Measurements from ENCODE around the gene PDPR. TPM values are rescaled to one million over a fixed set of nuclear protein-coding genes. Genes with fewer than 3 reads are reported as not detected.

The PDPR gene
- polyA plus RNA-seq, 1 donor (not counting 4 experiments of a cell fraction or from before 2014, with no cell fraction given): 19.8 TPM

DNA sequence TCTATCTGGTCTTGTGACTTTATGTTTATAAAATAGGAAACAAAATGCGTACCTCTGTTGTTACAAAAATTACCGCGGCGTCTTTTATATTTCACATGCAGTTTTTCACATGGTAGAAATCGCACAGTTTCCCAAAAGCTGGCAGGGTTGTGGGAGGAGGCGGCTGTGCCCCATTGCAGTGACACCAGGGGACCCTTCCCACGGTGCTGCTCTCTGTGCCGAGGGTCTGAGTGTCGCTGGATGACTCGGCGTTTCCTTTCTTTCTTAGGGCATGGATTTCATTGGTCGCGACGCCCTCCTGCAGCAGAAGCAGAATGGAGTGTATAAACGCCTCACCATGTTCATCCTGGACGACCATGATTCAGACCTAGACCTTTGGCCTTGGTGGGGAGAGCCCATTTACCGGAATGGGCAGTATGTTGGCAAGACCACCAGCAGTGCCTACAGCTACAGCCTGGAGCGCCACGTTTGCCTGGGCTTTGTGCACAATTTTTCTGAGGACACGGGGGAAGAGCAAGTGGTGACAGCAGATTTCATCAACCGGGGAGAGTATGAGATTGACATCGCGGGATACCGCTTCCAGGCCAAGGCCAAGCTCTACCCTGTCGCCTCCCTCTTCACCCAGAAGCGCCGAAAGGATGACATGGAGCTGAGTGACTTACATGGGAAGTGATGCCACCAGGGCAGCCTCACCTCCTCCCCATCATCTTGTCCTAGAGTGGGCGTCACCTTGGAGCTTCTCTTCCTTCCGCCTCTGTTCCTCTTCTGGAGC, 42.3 kb downstream of the PDPR start:
- TF ChIP-seq, protein P1, sequence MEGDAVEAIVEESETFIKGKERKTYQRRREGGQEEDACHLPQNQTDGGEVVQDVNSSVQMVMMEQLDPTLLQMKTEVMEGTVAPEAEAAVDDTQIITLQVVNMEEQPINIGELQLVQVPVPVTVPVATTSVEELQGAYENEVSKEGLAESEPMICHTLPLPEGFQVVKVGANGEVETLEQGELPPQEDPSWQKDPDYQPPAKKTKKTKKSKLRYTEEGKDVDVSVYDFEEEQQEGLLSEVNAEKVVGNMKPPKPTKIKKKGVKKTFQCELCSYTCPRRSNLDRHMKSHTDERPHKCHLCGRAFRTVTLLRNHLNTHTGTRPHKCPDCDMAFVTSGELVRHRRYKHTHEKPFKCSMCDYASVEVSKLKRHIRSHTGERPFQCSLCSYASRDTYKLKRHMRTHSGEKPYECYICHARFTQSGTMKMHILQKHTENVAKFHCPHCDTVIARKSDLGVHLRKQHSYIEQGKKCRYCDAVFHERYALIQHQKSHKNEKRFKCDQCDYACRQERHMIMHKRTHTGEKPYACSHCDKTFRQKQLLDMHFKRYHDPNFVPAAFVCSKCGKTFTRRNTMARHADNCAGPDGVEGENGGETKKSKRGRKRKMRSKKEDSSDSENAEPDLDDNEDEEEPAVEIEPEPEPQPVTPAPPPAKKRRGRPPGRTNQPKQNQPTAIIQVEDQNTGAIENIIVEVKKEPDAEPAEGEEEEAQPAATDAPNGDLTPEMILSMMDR (optimal IDR thresholded peaks at IDR 0.05 in 1 of 3, IDR thresholded peaks at IDR 0.05 in 1 of 3, conservative IDR thresholded peaks at IDR 0.05 in 1 of 3; ENCODE audit: extremely low read depth in 1 of 3, insufficient read depth in 2 of 3, low read length in 3 of 3): no peak
- TF ChIP-seq EZH2 (IDR thresholded peaks at IDR 0.05; ENCODE audit: low read length): no peak
- no peaks in the 10 kb centered on the region for H4K20me1 ChIP-seq (ENCODE audit: control insufficient read depth, extremely low read depth, insufficient read depth, low read length)
- H3K9me1 ChIP-seq (ENCODE audit: control insufficient read depth, extremely low read depth, insufficient read depth, low read length): no peaks in the 10 kb centered on the region
- dilution Hi-C loops (cut with MboI; ENCODE audit: extremely low pct_ligation_motif_present, low sequenced_read_pairs): no loop called here
- H3K4me1 ChIP-seq (ENCODE audit: control insufficient read depth, extremely low read depth, insufficient read depth, low read length): no peaks in the 10 kb centered on the region
- H3K9me3 ChIP-seq (ENCODE audit: control insufficient read depth, low read depth, low read length): no peaks in the 10 kb centered on the region
- no peak overlapping the region for H3K9ac ChIP-seq (ENCODE audit: control insufficient read depth, extremely low read depth, insufficient read depth, low read length)
- H3K27me3 ChIP-seq (ENCODE audit: control insufficient read depth, extremely low read depth, insufficient read depth, low read length): no peaks in the 10 kb centered on the region
- peaks cover 15 to 31% of the 10 kb centered on the region in 2 experiments for H3K36me3 ChIP-seq (ENCODE audit: control insufficient read depth in 2 of 2, extremely low read depth in 1 of 2, insufficient read depth in 2 of 2, low read length in 2 of 2)
- FAIRE-seq (no peak), DNase-seq (ENCODE audit: low read depth, low spot score) (no peak)
- H3K4me2 ChIP-seq (ENCODE audit: control insufficient read depth, extremely low read depth, insufficient read depth, low read depth, low read length): no peak overlapping the region
- no peak overlapping the region for H3K4me3 ChIP-seq (ENCODE audit: control insufficient read depth in 2 of 3, extremely low read depth in 1 of 3, insufficient read depth in 2 of 3, low read depth in 1 of 3, low read length in 3 of 3)
- H3K79me2 ChIP-seq (ENCODE audit: control insufficient read depth, insufficient read depth, low read length): no peaks in the 10 kb centered on the region
- H2AFZ ChIP-seq (ENCODE audit: control insufficient read depth, low read length): no peak overlapping the region
- H3K27ac ChIP-seq (ENCODE audit: control insufficient read depth, insufficient read depth, low read length): no peak overlapping the region

DNA sequence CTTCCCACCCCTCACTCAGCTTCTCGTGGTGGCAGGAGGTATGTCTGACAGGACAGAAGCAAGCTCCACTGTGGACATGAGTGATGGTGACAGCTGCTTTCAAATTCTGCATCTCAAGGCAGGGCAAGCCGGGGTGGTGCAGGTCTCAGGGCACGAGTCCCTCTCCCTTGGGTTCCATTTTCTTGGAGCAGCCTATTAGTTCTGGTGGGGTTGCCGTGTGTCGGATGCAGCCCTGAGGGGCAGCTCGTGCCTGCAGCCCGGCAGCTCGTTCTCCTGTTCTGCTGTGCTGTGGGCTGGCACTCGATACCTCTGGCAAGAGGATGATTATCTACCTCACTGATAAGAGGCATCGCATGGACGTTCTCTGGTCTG, 43.0 kb downstream of the PDPR start:
- no peaks in the 10 kb centered on the region for H3K9me3 ChIP-seq (ENCODE audit: control insufficient read depth, low read depth, low read length)
- H3K27me3 ChIP-seq (ENCODE audit: control insufficient read depth, extremely low read depth, insufficient read depth, low read length): no peaks in the 10 kb centered on the region
- FAIRE-seq (no peak), DNase-seq (ENCODE audit: low read depth, low spot score) (no peak)
- no peak overlapping the region for H3K27ac ChIP-seq (ENCODE audit: control insufficient read depth, insufficient read depth, low read length)
- peaks cover 11 to 24% of the 10 kb centered on the region in 2 experiments for H3K36me3 ChIP-seq (ENCODE audit: control insufficient read depth in 2 of 2, extremely low read depth in 1 of 2, insufficient read depth in 2 of 2, low read length in 2 of 2)
- H3K9ac ChIP-seq (ENCODE audit: control insufficient read depth, extremely low read depth, insufficient read depth, low read length): no peak overlapping the region
- H3K4me3 ChIP-seq (ENCODE audit: control insufficient read depth in 2 of 3, extremely low read depth in 1 of 3, insufficient read depth in 2 of 3, low read depth in 1 of 3, low read length in 3 of 3): no peak overlapping the region
- TF ChIP-seq, protein P1 (optimal IDR thresholded peaks at IDR 0.05 in 1 of 3, IDR thresholded peaks at IDR 0.05 in 1 of 3, conservative IDR thresholded peaks at IDR 0.05 in 1 of 3; ENCODE audit: extremely low read depth in 1 of 3, insufficient read depth in 2 of 3, low read length in 3 of 3): no peak
- no peak for TF ChIP-seq EZH2 (IDR thresholded peaks at IDR 0.05; ENCODE audit: low read length)
- no peak overlapping the region for H3K4me2 ChIP-seq (ENCODE audit: control insufficient read depth, extremely low read depth, insufficient read depth, low read depth, low read length)
- H4K20me1 ChIP-seq (ENCODE audit: control insufficient read depth, extremely low read depth, insufficient read depth, low read length): peaks cover under 1% of the 10 kb centered on the region
- dilution Hi-C loops (cut with MboI; ENCODE audit: extremely low pct_ligation_motif_present, low sequenced_read_pairs): no loop called here
- H2AFZ ChIP-seq (ENCODE audit: control insufficient read depth, low read length): no peak overlapping the region
- H3K79me2 ChIP-seq (ENCODE audit: control insufficient read depth, insufficient read depth, low read length): no peaks in the 10 kb centered on the region
- peaks cover 4% of the 10 kb centered on the region for H3K4me1 ChIP-seq (ENCODE audit: control insufficient read depth, extremely low read depth, insufficient read depth, low read length)
- no peaks in the 10 kb centered on the region for H3K9me1 ChIP-seq (ENCODE audit: control insufficient read depth, extremely low read depth, insufficient read depth, low read length)

All from keratinocyte (primary cell).